ENCODE measurements around the gene FOXO6.
A peak's percentile ranks its signal among the peaks of the same experiment; 100 is the strongest.

The FOXO6 gene

DNA sequence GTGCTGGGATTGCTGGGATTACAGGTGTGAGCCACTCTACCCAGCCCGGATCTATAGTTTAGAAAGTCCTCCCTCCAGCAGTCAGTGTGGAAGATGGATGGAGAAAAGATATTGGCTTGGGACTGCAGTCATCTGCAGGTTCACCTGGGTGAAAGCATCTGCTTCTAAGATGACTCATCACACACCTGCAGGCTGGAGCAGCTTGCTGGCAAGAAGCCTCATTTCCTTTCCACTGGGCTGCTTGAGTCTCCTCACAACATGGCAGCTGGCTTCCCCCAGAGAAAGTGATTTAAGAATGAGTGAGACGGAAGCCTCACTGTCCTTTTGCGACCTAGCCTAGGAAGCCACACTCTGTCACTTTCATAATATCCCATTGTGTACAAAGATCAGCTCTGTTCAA lies 50.0 kb downstream of the FOXO6 start:
- no peak for DNase-seq

DNA sequence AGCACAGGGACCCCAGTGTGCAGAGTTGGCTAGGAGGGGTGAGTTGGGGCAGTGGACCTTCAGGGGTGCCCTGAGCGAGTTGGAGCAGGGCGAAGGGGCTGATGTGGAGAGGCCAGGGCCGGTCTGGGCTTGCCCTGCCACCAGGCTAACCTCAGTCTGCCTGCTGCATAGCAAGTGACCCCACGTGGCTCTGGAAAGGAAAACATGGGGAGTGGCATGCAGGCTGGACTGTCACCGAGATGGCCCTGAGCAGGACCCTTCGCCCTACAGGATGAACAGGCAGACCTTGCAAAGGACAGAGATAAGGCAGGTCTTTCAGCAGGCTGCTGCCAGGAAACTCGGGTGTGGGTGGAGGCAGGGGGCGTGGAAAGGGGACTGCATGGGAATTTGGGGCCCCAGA lies 51.5 kb downstream of the FOXO6 start:
- no peak for DNase-seq

DNA sequence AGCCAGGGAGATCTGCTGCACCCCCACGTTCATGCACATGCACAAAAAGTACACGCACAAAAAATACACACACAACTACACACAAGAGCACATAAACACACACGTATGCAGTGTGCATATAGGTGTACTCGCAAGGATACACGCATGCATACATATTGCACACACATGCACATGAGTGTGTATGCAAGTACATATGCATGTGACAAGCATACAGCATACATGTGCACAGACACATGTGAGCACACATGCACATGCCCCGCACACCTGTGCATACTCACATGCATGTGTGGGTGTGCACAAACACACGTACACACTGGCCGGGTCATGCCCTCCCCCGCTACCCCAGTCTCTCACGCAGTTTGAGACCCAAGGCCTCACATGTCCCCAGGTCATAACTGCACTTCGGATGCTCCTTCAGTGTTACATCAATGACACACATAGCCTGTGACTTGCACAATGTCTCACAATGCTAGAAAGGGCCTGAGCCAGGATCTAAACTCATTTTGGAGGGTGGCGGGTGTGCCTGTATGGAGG lies 52.6 kb downstream of the FOXO6 start:
- DNase-seq: no peak

DNA sequence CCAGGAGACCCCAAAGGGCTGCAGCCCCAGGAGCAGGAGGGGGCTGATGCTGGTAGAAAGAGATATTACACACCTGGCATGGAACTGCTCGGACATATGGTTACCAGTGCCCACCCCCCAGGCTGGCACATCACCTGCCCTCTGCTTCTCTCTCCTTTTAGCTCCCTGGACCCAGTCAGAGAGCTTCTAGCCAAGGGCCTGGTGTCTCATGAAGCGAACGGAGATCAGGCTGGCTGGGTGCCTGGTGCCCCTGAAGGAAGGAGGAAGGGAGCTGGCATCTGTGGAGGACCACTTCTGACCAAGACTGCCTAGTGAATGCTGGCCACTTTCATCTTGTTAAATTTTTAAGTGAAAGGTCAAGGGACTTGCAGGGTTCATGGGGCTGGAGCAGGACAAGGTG lies 53.1 kb downstream of the FOXO6 start:
- DNase-seq: no peak

DNA sequence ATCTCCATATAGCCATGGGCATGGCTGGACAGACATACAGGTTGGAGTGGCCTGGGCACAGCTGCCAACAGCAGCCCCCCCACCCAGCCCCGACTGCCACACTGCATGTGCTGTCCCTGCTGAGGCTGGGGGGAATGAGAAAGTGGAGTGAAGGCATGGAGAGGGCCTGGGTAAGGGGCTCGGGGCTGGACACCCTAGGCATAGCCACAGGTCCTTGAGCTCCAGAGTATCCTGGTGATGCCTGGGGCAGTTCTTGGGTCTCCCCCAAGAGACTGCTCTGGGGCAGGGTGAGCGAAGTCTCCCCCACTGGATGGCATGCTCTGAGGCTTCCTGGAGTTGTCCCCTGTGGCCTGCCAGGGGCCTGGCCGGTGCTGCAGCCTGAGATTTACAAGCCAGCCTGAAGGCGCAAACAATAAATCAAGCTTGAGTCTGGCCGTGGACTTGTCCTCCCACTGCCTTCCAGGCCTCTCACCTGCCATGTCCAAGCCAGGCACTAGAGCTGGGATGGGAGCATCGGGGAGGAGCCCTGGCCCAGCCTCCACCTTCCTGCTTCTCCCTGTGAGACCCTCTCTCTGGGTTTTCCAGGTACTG lies 53.6 kb downstream of the FOXO6 start:
- no peak for DNase-seq

DNA sequence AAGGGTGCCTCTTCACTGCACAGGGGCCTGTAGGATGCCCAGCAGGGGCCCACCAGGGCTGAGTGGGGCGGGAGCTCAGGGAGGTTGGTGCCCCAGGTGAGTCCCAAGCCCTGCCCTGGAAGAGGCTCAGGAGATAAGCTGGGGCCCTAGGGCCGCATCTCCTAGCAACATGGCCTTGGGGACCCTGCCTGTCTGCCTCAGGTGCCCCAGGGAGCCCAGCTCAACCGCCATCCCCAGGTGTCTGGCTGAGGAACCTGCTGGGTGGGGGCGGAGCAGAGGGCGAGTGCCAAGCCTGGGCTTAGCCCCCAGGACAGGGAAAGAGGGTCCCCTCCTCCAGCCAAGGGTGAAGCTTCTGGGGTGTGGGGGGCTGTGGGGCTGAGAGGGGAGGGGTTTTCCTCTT lies 54.8 kb downstream of the FOXO6 start:
- DNase-seq: peak; percentile 37

DNA sequence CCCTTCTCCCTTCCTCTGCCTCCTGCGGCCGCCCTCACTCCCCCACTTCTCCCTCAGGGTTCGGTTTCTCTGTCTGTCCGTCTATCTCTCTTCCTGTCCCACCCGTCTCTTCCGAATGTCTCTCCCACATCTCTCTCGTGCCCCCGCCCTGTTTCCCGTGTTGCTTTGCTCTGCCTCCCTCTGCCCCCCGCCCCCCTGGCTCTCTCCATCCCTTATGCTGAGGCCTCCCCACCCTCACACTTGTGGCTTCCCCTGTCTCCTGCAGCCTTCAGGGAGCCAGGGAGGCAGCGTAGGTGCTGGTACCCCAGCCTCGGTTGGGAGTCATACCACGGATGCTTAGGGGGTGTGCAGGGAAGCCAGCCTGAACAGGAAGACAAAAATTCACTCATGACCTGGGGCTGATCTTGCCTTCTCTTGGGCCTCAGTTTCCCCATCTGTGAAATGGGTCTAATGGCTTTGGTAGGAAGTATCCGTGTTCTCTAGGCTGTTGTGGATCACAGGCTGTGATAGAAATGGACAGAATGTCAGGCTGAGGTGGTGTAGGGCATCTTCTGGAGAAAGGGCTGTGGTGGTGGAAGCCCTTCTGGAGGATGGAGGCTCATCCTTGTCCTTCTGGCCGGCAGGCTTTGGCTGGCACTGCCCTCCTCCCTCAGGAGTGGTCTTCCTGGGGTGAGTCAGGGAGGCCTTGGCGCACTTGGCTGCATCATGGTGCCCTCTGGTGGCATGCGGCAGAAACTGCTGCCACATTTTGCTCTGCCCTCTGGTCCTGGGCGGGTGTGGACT lies 55.5 kb downstream of the FOXO6 start:
- DNase-seq: peak; percentile 65

DNA sequence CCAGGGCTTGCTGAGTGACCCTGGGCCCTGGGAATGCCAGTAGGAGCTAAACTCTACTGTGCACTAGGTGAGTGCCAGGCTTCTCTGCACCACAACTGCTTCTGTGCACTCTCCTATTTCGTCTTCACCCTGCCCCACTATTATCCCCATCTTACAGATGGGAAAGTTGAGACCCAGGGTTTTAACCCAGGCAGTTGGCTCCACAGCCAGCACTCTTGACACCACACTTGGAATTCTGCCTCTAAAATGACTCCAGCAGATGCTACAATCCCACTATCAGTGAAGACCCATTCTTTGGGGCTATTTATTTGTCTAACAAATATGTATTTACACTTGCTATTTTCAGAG lies 56.1 kb downstream of the FOXO6 start:
- no peak for DNase-seq

DNA sequence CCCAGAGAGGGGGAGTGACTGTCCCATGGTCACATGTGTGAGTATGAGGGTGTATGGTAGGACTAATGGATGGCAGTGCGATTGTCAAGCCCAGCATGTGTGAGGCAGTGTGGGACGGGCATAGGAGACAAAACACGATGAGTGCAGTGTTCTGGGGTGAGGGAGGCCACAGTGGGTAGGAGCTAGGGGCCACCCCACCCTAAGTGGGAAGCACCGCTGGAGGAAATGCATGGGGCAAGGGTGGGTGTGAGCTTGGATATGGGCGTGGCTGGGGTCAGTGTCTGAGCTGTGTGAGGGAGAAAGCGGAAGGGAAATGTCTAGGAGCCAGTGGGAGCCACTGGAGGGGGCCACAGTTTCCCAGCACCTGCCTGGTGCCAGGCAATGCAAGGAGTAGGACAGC lies 56.5 kb downstream of the FOXO6 start:
- DNase-seq: no peak

DNA sequence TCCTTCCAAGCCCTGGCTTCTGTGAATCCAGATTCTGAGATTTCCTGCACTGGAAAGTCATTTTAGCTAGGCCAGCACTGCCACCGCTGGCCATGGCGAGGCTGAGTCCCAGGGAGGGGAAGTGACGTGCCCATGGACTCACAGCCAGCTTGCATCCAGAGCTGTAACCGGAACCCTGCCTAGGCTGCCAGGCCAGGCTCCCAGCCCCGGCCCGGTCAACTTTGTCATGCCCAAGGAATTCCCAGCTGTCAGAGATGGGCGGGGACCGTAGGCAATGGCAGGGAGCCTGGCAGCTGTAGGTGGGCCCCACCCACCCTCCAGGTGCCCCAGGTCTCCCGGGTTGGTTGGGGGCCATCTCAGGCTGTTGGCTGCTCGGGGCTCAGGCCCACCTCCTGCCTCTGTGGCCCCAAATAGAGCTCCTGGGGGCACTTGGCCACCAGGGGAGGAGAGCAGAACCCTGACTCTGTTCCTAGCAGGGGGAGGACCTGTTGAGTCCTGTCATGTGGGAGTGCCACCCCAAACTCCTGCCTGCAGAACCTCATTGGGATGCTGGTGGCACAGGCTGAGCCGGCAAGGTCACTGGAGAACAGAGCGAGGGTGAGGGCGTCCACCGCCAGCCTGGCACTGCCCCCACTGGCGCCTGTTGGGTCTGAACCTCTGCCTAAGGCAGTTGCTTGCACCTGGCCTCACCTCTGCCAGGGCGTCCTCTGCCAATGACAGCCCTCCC lies 57.8 kb downstream of the FOXO6 start:
- DNase-seq: peak; percentile 19

DNA sequence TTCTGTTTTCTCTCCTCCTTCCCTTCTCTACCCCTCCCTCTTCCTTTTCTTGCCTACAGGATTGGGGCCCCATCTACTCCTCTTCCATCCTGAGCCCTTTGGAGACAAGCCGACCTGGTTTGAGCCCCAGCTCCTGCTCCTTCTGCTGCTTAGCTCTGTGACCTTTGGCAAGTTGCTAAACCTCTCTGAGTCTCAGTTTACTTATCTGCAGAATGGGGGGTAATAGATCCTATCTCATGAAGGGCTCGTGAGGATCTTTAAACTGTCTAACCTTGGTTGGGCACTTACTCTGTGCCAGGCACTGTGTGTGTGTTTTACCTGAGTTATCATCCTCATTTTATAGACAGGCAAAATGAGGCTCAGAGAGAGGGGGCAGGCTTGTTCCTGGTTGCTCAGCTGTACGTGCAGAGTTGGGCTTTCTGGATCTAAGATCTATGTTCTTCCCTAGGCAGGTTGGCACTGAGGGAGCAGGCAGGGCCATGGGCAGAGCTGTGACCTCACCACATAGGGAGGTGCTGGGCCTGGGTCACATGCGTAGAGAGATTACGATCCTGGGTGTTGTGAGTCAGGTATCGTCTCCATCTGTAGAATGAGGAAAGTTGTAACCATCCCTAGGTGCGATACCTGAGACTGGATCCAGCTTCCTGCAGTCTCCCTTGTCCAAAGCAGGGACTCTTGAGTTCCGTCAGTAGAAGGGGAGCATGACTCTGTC lies 58.5 kb downstream of the FOXO6 start:
- DNase-seq: no peak

DNA sequence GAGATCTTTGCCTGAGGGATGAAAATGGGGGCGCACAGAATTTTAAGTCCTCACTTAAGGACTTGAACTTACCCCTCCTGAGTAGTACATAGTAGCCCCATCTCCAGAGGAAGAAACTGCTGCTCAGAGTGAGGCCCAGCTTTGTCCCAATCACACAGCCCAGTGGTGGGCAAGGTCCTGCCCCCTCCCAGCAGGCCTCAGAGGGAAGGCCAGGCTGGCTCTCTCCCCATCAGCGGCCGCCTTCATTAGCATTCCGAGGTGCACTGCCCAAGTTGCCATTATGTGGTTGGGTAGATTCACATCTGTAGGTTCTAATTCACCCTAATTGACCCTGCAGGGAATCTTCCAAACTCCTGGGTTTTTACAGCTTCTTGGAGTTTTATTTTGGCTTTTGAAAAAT lies 59.1 kb downstream of the FOXO6 start:
- DNase-seq: no peak

DNA sequence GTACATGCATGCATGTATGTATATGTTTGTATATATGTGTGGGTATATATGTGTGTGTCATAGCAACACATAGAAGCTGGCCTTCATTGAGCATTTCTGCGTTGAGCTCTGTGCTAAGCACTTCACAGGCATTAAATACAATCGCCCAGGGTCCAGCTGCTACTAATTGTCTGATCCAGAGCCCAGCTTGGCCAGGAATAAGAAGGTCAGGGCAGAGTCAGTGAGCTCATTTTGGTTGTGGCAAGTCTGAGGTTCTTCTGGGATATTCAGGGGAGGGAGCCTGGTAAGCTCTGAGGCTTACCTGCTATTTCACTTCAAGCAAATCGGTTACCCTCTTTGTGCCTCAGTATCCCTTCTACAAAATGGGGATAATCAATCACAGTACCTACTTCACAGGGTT lies 59.6 kb downstream of the FOXO6 start:
- DNase-seq: no peak

DNA sequence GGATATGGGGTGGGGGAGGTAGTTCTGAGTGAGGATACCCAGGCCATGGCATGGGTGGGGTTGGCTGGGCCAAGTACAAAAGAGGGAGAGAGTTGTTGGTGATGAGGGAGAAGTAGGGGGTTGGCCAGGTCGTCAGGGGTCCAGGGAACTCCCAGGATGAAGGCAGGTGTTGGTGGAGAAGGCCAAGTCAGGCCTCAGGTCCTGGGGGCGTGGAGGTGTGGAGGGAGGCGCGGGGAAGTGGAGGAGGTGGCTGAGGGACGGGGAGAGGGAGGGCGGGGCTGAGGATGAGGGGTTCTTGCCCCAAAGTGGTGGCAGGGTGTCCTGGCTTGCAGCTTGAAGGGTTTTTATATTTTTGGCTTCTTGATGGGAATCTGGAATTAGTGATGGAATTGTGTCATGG lies 61.1 kb downstream of the FOXO6 start:
- no peak for DNase-seq

DNA sequence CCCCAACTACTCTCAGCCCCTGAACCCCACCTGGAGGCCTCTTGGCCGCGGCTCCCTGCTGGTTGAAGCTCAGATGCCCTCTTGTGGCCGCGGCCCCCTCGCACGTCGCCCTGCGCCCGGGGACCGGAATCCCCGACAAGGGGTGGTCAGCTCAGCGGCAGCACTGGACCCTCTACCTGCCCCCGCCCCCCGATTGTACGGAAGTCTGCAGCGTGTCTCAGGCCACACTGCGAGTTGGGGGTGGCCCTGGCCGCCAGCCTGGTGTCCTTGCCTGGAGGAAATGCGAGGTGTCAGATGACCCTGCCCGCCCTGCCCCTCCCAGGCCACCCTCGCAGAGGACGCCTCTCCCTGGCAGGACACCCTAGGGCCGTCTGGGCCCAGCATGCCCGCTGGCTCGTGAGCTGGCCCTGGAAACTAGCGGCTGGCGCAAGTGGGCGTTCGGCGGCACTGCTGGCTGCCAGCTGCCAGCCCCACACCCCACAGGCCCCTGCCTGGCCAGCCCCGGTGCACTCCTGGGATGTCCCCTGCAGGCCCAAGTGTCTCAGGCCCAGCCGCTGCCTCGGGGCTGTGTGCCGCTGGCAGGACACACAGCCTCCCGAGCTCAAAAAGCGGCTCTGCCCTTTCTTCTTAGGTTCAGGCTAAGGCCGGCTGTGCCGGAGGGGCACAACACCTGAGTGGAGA lies 62.4 kb downstream of the FOXO6 start:
- DNase-seq: no peak

DNA sequence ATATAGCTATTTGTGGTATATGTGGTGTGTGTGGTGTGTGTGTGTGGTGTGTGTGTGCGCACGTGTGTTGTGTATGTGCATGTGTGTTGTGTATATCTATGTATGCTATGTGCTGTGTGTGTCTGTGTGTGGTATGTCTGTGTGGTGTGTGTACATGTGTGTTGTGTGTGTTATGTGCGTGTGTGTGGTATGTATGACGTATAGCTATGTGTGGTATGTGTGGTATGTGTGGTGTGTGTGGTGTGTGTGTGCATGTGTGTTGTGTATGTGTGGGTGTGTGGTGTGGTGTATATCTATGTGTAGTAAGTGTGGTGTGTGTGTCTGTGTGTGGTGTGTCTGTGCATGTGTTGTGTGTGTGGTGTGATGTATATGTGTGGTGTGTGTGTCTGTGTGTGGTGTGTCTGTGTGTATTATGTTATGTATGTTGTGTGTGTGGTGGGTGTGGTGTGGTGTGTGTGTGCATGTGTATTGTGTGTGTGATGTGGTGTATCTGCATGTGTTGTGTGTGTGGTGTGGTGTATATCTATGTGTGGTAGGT lies 63.4 kb downstream of the FOXO6 start:
- no peak for DNase-seq

DNA sequence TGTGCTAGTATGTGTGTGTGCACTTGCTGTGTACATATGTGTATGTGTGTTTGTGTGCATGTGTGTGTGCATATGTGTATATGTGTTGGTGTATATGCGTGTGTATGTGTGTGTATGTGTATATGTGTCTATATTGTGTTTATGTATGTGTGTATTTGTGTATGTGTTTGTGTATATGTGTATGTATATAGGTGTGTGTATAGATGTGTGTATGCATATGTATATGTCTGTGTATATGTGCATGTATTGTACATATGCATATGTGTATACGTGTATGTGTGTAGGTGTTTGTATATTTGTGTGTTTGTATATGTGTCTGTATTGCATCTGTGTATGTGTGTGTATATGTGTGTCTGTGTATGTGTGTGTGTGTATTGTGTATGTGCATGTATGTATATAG lies 64.1 kb downstream of the FOXO6 start:
- DNase-seq: no peak

DNA sequence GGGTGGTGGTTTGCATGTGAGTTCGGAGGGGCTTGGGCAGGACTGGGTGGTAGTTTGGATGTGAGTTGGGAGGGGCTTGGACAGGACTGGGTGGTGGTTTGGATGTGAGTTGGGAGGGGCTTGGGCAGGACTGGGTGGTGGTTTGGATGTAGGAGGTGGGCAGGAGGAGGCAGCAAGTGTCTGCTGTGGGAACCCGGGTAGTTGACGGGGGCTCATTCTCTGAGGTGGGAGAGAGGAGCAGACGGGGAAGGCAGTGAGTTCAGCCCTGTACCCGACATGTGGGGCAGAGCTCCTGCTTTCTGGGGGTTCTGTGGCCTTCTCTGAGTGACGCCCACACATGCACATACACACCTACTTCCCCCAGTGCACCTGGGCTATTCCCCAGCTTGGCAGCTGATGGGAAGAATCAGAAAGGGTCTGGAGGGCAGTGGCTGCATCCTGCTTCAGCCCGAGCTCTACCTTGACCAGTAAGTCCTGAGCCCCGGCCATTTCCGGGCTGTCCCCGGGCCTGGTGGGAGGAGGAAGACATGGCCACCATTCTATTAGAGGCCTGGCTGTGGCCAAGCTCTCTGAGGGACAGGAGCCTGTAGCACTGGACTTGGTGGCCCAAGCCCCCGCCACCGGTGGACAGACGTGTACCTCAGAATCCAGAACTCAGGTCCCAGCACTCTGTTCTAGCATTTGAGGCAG lies 65.1 kb downstream of the FOXO6 start:
- DNase-seq: no peak

DNA sequence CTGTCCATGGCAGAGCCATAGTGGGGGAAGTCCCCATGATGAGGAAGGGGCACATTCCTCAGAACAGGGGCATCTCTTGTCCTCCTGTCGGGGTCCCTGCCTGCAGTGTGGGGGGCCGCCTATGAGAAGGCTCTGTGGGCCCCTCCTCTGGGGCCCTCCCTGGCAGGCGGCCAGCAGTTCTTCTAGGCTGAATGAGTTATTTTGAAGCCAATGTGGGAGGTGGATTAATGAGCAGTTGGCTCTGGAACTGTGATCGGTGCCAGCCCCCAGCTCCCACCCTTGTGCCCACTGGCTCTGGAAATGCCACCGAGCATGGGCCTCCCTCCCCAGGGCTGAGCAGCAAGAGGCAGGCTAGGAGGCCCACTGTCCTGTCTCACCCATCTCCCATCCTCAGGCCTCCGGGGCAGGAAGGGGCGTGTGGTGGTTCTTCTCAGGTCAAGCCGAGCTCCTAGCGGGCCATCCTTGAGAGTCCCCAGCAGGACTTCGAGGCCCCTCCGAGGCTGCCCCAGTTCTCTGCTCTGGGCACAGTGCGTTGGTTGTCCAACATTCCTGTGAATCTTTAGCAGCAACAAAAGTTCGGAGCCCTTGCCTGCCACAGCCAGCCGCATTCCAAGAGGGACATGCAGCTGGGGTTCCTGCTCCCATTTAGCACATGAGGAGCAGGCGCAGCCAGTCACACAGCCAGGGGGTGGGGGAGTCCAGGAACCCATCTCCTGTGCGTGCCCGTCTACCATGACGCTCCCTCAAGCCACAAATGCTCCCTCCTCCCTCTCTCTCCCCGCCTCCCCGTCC lies 66.1 kb downstream of the FOXO6 start:
- DNase-seq: no peak

DNA sequence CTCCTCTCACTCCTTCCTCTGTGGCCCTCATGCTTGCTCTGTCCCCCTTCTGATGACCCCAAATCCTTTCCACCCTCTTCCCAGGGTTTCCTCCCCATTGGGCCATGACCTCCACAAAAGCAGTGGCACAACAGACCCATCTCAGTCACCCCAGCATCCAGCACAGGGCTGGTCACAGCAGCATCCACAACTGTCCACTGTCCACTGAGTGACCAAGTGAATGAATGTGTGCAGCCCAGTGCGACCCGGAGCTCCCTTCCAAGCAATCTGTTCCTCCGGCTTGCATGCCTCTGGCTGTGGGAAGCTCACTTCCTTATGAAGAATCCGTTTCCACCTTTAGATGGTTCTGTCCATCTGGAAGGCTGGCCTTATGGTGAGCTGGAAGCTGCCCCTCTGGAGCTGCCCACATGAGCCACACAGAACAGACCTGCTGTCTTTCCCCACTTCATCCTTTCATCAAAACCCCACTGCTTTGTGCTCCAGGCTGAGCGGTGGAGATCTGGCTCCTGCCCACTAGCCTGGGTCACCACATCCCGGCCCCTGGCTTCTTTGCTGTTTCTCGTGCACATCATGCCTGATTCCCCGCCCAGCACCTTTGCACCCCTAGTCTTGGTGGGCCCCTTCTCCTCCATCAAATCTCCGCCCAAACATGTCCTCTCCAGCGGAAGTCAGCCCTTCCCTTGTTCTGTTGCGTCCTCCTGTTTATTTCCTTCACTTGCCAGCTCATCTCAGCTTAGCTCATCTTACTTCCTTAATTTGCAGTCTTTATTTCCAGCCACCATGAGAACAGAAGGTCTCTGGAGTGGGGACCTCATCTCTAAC lies 66.9 kb downstream of the FOXO6 start:
- no peak for DNase-seq
